ENCODE data around the gene EPHB3. TPM values are rescaled to one million over a fixed set of nuclear protein-coding genes. Genes with fewer than 3 reads are reported as not detected.

The EPHB3 gene
- polyA plus RNA-seq, 1 donor, result 27.6 TPM

- DNase-seq, result no peak
Measured at GRCh38 chr3:184563941-184564684, 2.5 kb downstream of the EPHB3 start.

- DNase-seq, result no peak
Measured at GRCh38 chr3:184564685-184565385, 3.2 kb downstream of the EPHB3 start.

- no peak for DNase-seq
Measured at GRCh38 chr3:184565421-184566211, 4.0 kb downstream of the EPHB3 start.

GRCh38 chr3:184566441-184567414, 5.1 kb downstream of the EPHB3 start:
- no peak for DNase-seq

- DNase-seq, result no peak
Measured at GRCh38 chr3:184567946-184568559, 6.5 kb downstream of the EPHB3 start.

- no peak for DNase-seq
Measured at GRCh38 chr3:184568560-184568923, 7.0 kb downstream of the EPHB3 start.

GRCh38 chr3:184568924-184569829, 7.6 kb downstream of the EPHB3 start:
- peak; percentile 92 for DNase-seq

GRCh38 chr3:184570035-184570434, 8.4 kb downstream of the EPHB3 start:
- DNase-seq, result no peak

- no peak for DNase-seq
Measured at GRCh38 chr3:184570489-184570888, 8.9 kb downstream of the EPHB3 start.

GRCh38 chr3:184571750-184572377, 10.3 kb downstream of the EPHB3 start:
- DNase-seq, result no peak

- no peak for DNase-seq
Measured at GRCh38 chr3:184572633-184573270, 11.2 kb downstream of the EPHB3 start.

- DNase-seq, result no peak
Measured at GRCh38 chr3:184574515-184575417, 13.2 kb downstream of the EPHB3 start.

GRCh38 chr3:184575701-184576100, 14.1 kb downstream of the EPHB3 start:
- no peak for DNase-seq

- DNase-seq, result no peak
Measured at GRCh38 chr3:184576457-184577240, 15.1 kb downstream of the EPHB3 start.

GRCh38 chr3:184577546-184577945, 16.0 kb downstream of the EPHB3 start:
- DNase-seq, result no peak

- no peak for DNase-seq
Measured at GRCh38 chr3:184578218-184578617, 16.6 kb downstream of the EPHB3 start.

- DNase-seq, result no peak
Measured at GRCh38 chr3:184578822-184579221, 17.2 kb downstream of the EPHB3 start.

Measured in left kidney (tissue), 2 donors.